HFF-Myc (cell line): ENCODE results near the gene OTOF.

Experiments
- DNase-seq: peaks from one replicate; pipeline ENCODE4 v3.0.0-alpha.2; 2011; ENCODE audit warnings: low read depth; ENCODE audit errors: extremely low read depth
- H3K4me3 ChIP-seq: replicated peaks from 2 replicates; pipeline ENCODE4 v1.5.1; 2011; ENCODE audit warnings: low read depth, mild to moderate bottlenecking, control low read depth, low read length
- TF ChIP-seq, protein P1 (sequence below): IDR thresholded peaks from 2 replicates; pipeline ENCODE4 v1.5.1; 2012; ENCODE audit warnings: mild to moderate bottlenecking, low read depth, low read length, control low read depth; ENCODE audit errors: missing control alignments

Gene OTOF

DNA sequence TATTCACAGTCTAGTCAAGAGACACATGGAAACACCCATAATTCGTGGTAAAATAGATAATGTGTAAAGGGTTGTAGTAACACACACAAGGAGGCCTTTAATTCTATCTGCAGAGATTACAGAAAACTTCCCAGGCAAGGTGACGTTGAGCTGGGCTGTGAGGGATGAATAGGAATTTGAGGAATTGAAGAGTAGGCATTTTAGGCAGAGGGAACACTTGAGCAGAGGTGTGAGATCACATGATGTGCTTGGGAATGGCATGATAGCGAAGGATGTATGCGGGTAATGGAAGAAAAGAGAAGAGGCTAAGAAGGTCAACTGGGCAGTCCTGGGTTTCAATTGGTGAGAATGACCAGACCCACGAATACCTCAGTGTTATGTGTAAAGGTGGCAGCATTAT is 56.0 kb downstream of the OTOF start:
- DNase-seq = no peak
- TF ChIP-seq, protein P1, sequence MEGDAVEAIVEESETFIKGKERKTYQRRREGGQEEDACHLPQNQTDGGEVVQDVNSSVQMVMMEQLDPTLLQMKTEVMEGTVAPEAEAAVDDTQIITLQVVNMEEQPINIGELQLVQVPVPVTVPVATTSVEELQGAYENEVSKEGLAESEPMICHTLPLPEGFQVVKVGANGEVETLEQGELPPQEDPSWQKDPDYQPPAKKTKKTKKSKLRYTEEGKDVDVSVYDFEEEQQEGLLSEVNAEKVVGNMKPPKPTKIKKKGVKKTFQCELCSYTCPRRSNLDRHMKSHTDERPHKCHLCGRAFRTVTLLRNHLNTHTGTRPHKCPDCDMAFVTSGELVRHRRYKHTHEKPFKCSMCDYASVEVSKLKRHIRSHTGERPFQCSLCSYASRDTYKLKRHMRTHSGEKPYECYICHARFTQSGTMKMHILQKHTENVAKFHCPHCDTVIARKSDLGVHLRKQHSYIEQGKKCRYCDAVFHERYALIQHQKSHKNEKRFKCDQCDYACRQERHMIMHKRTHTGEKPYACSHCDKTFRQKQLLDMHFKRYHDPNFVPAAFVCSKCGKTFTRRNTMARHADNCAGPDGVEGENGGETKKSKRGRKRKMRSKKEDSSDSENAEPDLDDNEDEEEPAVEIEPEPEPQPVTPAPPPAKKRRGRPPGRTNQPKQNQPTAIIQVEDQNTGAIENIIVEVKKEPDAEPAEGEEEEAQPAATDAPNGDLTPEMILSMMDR = no peak
- H3K4me3 ChIP-seq = no peak overlapping the region

DNA sequence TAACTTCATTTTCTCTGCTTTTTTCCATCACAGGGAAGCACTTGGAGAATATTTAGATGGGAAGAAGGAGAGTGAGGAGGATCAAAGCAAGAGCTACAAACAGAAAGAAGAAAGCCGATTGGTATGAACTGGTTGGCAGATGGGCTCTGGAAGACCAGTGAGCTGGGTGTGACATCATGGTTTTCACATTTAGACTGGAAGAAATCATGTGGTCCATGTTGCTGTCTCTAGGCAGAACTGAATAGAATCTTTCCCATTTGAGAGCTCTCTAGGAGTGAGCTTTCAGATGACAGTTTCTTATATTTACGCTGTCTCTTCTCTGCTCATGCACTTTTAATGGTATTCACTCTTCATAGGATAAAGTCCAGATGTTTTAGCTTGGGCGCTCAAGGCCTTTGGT is 63.6 kb downstream of the OTOF start:
- TF ChIP-seq, protein P1 = no peak
- no peak for DNase-seq

DNA sequence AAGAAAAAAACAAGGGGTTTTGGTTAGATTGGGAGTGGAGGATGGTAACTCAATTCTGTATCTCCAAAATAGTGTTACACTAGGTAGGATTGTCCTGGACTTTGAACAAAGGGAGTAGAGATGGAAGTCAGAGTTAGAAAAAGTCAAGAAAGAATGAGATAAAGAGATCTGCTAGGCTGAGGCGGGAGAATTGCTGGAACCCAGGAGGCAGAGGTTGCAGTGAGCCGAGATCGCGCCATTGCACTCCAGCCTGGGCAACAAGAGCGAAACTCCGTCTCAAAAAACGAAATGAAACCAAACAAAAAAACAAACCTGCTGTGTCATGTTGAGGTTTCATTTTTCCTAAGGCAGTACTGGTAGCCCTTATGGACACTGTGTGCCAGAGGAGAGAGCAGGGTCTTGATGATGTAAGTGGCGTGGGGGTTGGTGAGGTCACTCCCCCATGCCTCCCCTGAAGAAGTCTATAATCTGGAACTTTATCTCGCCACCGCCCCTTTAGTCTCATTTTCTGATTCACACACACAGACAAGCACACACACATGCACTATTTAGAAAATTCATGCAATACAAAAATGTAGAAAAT is 65.7 kb downstream of the OTOF start:
- TF ChIP-seq, protein P1 = no peak
- no peak overlapping the region for H3K4me3 ChIP-seq
- no peak for DNase-seq

More for the DNA sequence above, 63.6 kb downstream of the OTOF start:
- no peak overlapping the region for H3K4me3 ChIP-seq

DNA sequence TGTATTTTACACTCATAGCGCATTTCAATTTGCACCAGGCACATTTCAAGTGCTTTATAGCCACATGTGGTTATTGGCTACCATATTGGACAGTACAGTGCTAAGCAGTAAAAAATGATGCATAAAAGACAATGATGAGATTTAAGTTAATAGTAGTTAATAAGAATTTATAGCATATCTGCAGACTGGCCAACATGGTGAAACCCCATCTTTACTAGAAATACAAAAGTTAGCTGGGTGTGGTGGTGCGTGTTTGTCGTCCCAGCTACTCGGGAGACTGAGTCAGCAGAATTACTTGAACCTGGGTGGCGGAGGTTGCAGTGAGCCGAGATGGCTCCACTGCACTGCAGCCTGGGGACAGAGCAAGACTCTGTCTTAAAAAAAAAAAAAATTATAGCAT is 66.5 kb downstream of the OTOF start:
- TF ChIP-seq, protein P1 = no peak
- H3K4me3 ChIP-seq = no peak overlapping the region
- DNase-seq = no peak

DNA sequence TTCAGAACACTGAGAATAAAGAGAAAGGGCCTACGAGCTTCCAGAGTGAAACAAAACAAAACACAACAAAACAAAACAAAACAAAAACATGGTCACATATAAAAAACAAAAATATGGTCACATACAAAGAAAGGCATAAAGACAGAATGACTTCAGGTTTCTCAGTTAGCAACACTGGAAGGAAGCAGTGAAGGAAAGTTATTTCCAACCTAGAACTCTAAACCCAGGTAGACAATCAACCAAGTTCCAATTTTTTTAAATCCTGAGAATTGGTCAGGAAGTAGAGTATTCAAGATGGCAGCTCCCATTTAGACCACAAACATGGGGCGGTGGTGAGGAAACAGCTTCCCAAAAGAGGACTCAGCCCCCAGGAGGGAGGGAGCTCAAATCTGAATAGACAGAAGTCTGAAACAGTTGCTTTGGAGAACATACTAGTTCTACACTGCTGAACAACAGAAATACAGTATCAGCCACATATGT is 67.1 kb downstream of the OTOF start:
- TF ChIP-seq, protein P1 = no peak
- no peak for DNase-seq
- H3K4me3 ChIP-seq = no peak overlapping the region

DNA sequence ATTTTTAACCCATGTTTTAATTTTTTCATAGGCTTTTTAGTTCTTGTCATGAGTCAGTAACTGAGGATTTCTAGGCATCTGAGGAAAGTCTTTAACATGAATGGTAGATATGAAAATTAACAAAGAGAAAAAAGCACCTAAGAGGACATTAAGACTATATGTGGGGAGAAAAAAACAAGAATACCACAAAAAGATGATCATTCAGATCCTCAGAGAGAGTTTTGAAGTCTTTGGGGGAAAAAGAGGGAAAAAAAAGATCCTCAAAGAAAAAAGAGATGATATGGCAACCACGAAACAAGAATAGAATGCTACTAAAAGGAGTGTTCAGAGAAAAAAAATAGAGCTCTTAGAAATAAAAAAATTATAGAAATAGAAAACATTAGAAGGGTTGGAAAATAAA is 68.1 kb downstream of the OTOF start:
- DNase-seq = no peak
- TF ChIP-seq, protein P1 = no peak
- H3K4me3 ChIP-seq = no peak overlapping the region

DNA sequence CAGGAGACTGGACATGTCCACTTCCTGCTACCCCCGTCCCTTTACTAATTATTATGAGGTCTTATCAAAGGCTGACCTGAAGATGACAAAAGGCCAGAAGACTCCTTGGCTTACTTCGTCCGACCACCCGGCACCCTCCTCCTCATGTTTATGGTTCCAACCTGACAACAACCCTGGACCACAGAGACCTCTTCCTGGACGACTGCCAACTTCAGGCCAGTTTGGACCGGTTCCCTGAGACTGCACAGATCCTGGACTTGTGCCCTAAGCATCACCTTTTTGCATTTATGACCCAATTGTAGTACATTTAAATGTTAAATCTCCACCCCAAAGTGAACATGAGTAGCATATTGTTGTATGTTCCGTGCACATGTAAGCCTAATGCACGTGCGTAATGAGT is 70.4 kb downstream of the OTOF start:
- H3K4me3 ChIP-seq = no peak overlapping the region
- TF ChIP-seq, protein P1 = no peak
- no peak for DNase-seq
